ENCODE results near the gene MGAT4A.

DNA sequence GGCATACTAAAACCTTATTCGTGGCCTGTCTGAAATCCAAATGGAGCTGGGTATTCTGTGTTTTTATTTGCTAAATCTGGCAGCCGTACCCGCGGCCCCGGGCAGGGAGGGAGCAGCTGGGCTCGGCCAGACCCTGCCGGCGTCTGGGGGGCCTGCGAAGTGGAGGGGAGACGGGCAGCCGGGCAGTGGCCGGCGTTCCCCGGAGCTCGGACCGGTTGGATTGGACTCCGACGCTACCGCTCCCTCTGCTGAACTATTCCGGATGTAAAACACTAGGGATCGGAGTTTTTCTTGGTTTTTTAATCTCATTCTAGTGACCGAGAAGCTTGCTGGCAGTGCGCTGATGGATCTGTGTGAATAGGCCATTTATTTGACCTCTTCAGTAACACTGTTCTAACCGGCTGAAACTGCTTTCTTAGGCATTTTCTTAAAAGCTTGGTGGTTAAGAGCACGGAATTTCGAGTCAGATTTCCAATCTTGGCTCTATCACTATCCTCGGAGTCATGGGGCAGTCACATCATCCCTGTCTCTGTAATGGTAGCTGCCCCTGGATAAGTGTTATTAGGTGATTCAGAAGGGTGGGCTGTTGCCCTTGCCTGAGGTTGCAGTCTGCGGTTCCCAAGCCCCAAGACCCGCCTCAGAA is 121.8 kb downstream of the MGAT4A start:
- no peak for TF ChIP-seq RFX5 (IDR thresholded peaks at IDR 0.05)
- no peak for TF ChIP-seq FOSL2 (IDR thresholded peaks at IDR 0.05)
- no peak for TF ChIP-seq FOSL2 (CRISPR knock-in tag; IDR thresholded peaks at IDR 0.05)
- TF ChIP-seq CHD2 (IDR thresholded peaks at IDR 0.05; ENCODE audit: low read length, partially characterized antibody): no peak

Measured in A549 (cell line).